PFSK-1 (cell line): ENCODE data around the gene UBAP2.

Source experiments
- FOXP2 ChIP-seq: optimal IDR thresholded peaks from 2 replicates; pipeline ENCODE3; 2011; ENCODE audit warnings: borderline replicate concordance, control low read depth, inconsistent platforms; ENCODE audit not compliant: insufficient read depth; ENCODE audit errors: extremely low read length, extremely low read depth
- POLR2AphosphoS5 ChIP-seq: IDR thresholded peaks from 2 replicates; pipeline ENCODE4 v1.6.1; 2012; ENCODE audit warnings: low read depth, mild to moderate bottlenecking, control low read depth, low read length, moderate library complexity
- REST ChIP-seq, 2 experiments: IDR thresholded peaks; 2 replicates each; pipeline versions ENCODE4 v1.6.1 to v1.8.0; 2011 to 2012; ENCODE audit warnings: low read depth in 2 of 2, low read length in 2 of 2, control low read depth in 1 of 2, inconsistent platforms in 1 of 2, mild to moderate bottlenecking in 1 of 2, moderate library complexity in 1 of 2; ENCODE audit not compliant: insufficient read depth in 1 of 2
- SIN3A ChIP-seq: IDR thresholded peaks from 2 replicates; pipeline ENCODE4 v1.6.1; 2012; ENCODE audit warnings: mild to moderate bottlenecking, low read length, moderate library complexity, borderline replicate concordance; ENCODE audit not compliant: insufficient read depth
- TAF1 ChIP-seq: IDR thresholded peaks from 2 replicates; pipeline ENCODE4 v1.6.1; 2012; ENCODE audit warnings: low read length, control low read depth, borderline replicate concordance; ENCODE audit not compliant: insufficient read depth

GRCh38 chr9:33914887-33915628, 133.6 kb downstream of the UBAP2 start:
- no peak for TF ChIP-seq REST (IDR thresholded peaks at IDR 0.05; ENCODE audit: insufficient read depth in 1 of 2, low read depth in 2 of 2, low read length in 2 of 2)
- TF ChIP-seq POLR2AphosphoS5, result no peak
- TF ChIP-seq FOXP2, result no peak
- no peak for TF ChIP-seq TAF1
- no peak for TF ChIP-seq SIN3A
